SU-DHL-6 (cell line): ENCODE results near the gene KCTD18.

Experiments used
- H2AFZ ChIP-seq: fragments of 200-600 bp; sonication (generic); 2 replicates; pipeline ENCODE4 v1.6.1; 2014; ENCODE audit warnings: low read depth, mild to moderate bottlenecking, moderate library complexity, mixed read lengths, antibody characterized with exemption, low read length; ENCODE audit not compliant: severe bottlenecking
- H3F3A ChIP-seq: fragments of 200-600 bp; shearing (Covaris generic); 2 replicates; pipeline ENCODE4 v1.6.0; 2016; ENCODE audit warnings: antibody characterized with exemption, mild to moderate bottlenecking; ENCODE audit not compliant: insufficient read depth
- H3K27ac ChIP-seq: fragments of 200-600 bp; sonication (generic); 2 replicates; pipeline ENCODE4 v1.5.1; 2016; ENCODE audit warnings: low read depth, mild to moderate bottlenecking, low read length, moderate library complexity, mixed read lengths
- H3K27me3 ChIP-seq: fragments of 200-600 bp; sonication (generic), shearing (Covaris generic); 2 replicates; pipeline ENCODE4 v1.6.0; 2014; ENCODE audit warnings: mild to moderate bottlenecking, low read length
- H3K36me3 ChIP-seq: fragments of 200-600 bp; sonication (generic); 2 replicates; pipeline ENCODE4 v1.6.1; 2014; ENCODE audit warnings: mild to moderate bottlenecking, low read length, mixed read lengths
- H3K4me2 ChIP-seq: fragments of 300-600, 200-600 bp; shearing (Covaris generic), sonication (generic); 2 replicates; pipeline ENCODE4 v1.6.0; 2014; ENCODE audit warnings: low read length, low read depth, mild to moderate bottlenecking; ENCODE audit not compliant: poor library complexity, severe bottlenecking
- H3K4me3 ChIP-seq: fragments of 200-600 bp; sonication (generic); 2 replicates; pipeline ENCODE4 v1.5.1; 2014; ENCODE audit warnings: antibody characterized with exemption, low read length, mild to moderate bottlenecking, mixed read lengths; ENCODE audit not compliant: insufficient read depth, poor library complexity, severe bottlenecking
- H3K79me2 ChIP-seq: fragments of 200-600 bp; sonication (generic); 2 replicates; pipeline ENCODE4 v1.6.1; 2014; ENCODE audit warnings: mild to moderate bottlenecking, low read length, moderate library complexity; ENCODE audit not compliant: insufficient read depth
- H3K9ac ChIP-seq: fragments of 200-600 bp; sonication (generic); 2 replicates; pipeline ENCODE4 v1.7.0; 2014; ENCODE audit warnings: mild to moderate bottlenecking, low read length
- H3K9me2 ChIP-seq: fragments of 200-600 bp; sonication (generic); replicated peaks from 2 replicates; pipeline ENCODE4 v1.6.1; 2014; ENCODE audit warnings: low read length; ENCODE audit not compliant: insufficient read depth
- H3K9me3 ChIP-seq: fragments of 200-600 bp; sonication (generic); 2 replicates; pipeline ENCODE4 v1.6.1; 2014; ENCODE audit warnings: low read length, mixed read lengths; ENCODE audit not compliant: insufficient read depth
- H4K20me1 ChIP-seq: fragments of 200-600 bp; sonication (generic); 2 replicates; pipeline ENCODE4 v1.6.1; 2014; ENCODE audit warnings: low read depth, mild to moderate bottlenecking, antibody characterized with exemption, low read length, moderate library complexity, mixed read lengths
- EZH2phosphoT487 ChIP-seq: fragments of 200-600 bp; sonication (generic), shearing (Covaris generic); conservative IDR thresholded peaks from 2 replicates; pipeline ENCODE4 v1.6.1; 2018; ENCODE audit warnings: mild to moderate bottlenecking, antibody characterized with exemption, low read length, moderate library complexity, mixed read lengths
- TF ChIP-seq, protein P1 (sequence below): fragments of 200-600 bp; sonication (generic); IDR thresholded peaks from one replicate; pipeline ENCODE4 v1.5.1; 2017; ENCODE audit warnings: antibody characterized with exemption, mild to moderate bottlenecking, low read length, moderate library complexity; ENCODE audit not compliant: insufficient read depth, poor library complexity, severe bottlenecking

KCTD18 gene

DNA sequence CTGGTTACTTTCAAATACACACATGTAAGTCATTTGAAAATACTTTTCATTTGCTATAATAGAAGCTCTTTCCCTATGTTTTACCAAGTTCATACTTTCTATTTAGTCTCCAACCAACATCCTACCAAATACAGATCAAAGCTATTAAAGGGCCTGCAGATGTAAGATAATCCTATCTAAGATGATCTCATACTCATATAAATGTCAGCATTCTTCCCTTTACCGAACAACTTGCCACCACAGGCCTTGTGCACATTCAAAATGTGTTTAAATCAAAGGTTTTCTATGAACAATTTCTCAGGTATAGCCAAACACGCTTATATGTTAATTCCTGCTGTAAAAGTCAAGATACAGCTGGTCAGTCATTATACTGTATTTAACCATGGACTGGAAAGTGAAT lies 23.3 kb downstream of the KCTD18 start:
- no peak overlapping the region for H3K27ac ChIP-seq
- TF ChIP-seq EZH2phosphoT487: no peak
- TF ChIP-seq, protein P1, sequence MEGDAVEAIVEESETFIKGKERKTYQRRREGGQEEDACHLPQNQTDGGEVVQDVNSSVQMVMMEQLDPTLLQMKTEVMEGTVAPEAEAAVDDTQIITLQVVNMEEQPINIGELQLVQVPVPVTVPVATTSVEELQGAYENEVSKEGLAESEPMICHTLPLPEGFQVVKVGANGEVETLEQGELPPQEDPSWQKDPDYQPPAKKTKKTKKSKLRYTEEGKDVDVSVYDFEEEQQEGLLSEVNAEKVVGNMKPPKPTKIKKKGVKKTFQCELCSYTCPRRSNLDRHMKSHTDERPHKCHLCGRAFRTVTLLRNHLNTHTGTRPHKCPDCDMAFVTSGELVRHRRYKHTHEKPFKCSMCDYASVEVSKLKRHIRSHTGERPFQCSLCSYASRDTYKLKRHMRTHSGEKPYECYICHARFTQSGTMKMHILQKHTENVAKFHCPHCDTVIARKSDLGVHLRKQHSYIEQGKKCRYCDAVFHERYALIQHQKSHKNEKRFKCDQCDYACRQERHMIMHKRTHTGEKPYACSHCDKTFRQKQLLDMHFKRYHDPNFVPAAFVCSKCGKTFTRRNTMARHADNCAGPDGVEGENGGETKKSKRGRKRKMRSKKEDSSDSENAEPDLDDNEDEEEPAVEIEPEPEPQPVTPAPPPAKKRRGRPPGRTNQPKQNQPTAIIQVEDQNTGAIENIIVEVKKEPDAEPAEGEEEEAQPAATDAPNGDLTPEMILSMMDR: no peak
- H4K20me1 ChIP-seq: no peaks in the 10 kb centered on the region
- no peaks in the 10 kb centered on the region for H3K79me2 ChIP-seq
- H3K4me2 ChIP-seq: no peak overlapping the region
- H3K9me3 ChIP-seq: no peaks in the 10 kb centered on the region
- no peak overlapping the region for H2AFZ ChIP-seq
- no peak overlapping the region for H3K9ac ChIP-seq
- no peaks in the 10 kb centered on the region for H3K27me3 ChIP-seq
- H3F3A ChIP-seq: no peaks in the 10 kb centered on the region
- no peaks in the 10 kb centered on the region for H3K9me2 ChIP-seq
- no peak overlapping the region for H3K4me3 ChIP-seq
- H3K36me3 ChIP-seq: 0 out of 2 replicates have a peak, but pooled peaks cover 6% of the 10 kb centered on the region

DNA sequence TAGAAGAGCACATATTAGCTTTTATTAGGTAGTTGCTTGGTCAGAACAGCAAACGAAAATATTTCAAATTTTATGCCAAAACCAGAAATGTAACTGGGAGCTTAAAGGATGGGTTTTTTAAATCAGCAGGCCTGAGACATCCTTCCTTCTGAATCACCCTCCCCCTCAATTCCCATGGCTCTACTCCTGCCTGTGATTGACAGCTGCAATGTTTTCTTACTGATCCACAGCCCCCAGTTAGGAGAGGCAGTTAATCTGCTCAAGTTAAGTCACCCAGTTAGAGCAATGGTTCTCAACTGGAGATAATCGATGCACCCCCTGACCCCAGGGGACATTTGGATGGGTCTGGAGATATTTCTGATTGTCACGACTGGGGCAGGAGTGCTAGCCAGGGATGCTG lies 24.9 kb downstream of the KCTD18 start:
- Histone ChIP-seq H3K27me3 (no peaks in the 10 kb centered on the region), H3K9ac (no peak overlapping the region), H3K4me3 (no peak overlapping the region), H4K20me1 (no peaks in the 10 kb centered on the region), H3K36me3 (0 out of 2 replicates have a peak, but pooled peaks cover 6% of the 10 kb centered on the region), H3K79me2 (no peaks in the 10 kb centered on the region), H3K9me2 (no peaks in the 10 kb centered on the region), H3K9me3 (no peaks in the 10 kb centered on the region), H3F3A (no peaks in the 10 kb centered on the region), H2AFZ (no peak overlapping the region), H3K27ac (no peak overlapping the region), H3K4me2 (no peak overlapping the region)
- TF ChIP-seq, protein P1: no peak
- TF ChIP-seq EZH2phosphoT487: no peak

DNA sequence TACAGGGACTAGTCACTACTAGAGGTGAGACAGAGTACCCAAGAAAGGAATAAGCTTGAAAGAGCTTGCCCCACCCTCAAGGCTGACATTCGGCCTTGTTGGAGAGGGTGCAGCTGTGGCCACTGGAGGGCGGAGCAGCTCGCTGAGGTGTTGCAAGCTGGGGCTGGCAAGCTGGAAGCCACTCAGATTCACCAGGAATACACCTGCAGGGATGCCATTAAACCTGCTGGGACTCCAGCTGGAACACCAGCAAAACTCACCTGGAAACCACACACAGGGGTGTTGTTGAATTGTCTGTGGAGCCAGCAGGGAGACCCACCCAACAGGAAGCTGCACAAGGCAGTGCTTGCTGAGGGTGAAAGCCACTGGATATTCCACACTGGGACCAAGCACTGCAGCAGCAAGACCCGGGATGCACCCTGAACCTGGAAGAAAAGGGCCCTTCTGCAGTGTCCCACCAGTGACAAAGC lies 26.1 kb downstream of the KCTD18 start:
- Histone ChIP-seq H3K27me3 (no peaks in the 10 kb centered on the region), H3F3A (no peaks in the 10 kb centered on the region), H3K36me3 (0 out of 2 replicates have a peak, but pooled peaks cover 3% of the 10 kb centered on the region), H3K4me2 (no peak overlapping the region), H2AFZ (no peak overlapping the region), H3K9me2 (no peaks in the 10 kb centered on the region), H3K27ac (no peak overlapping the region), H3K9ac (no peak overlapping the region), H3K79me2 (no peaks in the 10 kb centered on the region), H4K20me1 (no peaks in the 10 kb centered on the region), H3K4me3 (no peak overlapping the region), H3K9me3 (no peaks in the 10 kb centered on the region)
- TF ChIP-seq EZH2phosphoT487: no peak
- TF ChIP-seq, protein P1: peak; percentile 39

DNA sequence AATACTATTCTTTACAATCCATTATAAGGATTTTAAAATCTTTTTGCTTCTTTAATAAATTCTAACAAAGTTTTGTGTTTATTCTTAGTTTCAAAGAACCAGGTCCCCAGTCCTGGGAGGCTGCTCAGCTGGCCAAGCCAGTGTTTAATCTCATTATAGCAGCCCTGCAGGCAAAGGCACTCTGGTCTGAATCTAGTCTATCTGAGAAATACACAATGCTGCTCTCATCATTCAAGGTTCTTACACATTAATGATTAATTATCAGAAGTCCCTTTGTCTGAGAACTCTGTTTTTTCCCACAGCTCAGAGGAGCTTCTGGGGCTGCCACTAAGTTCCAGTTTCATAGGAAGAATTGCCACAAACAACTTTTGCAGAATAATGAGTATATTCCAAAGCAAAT lies 27.7 kb downstream of the KCTD18 start:
- H3K36me3 ChIP-seq: no peaks in the 10 kb centered on the region
- no peaks in the 10 kb centered on the region for H4K20me1 ChIP-seq
- no peaks in the 10 kb centered on the region for H3F3A ChIP-seq
- H3K4me2 ChIP-seq: no peak overlapping the region
- H3K9me2 ChIP-seq: no peaks in the 10 kb centered on the region
- H3K27ac ChIP-seq: no peak overlapping the region
- H3K9ac ChIP-seq: no peak overlapping the region
- H3K4me3 ChIP-seq: no peak overlapping the region
- no peaks in the 10 kb centered on the region for H3K79me2 ChIP-seq
- no peaks in the 10 kb centered on the region for H3K9me3 ChIP-seq
- TF ChIP-seq EZH2phosphoT487: no peak
- TF ChIP-seq, protein P1: no peak
- no peak overlapping the region for H2AFZ ChIP-seq
- H3K27me3 ChIP-seq: no peaks in the 10 kb centered on the region
